ENCODE measurements around the gene TMEM131. TPM values are rescaled to one million over a fixed set of nuclear protein-coding genes. Genes with fewer than 3 reads are reported as not detected.
"Not testable (repeated sequence)": the region's sequence is repeated elsewhere in the genome, so short reads cannot be mapped to it uniquely, and the experiment has no call there.

The TMEM131 gene
- total RNA-seq, 2 donors from 2014 or later: 20.7 to 21.8 TPM

GRCh38 chr2:97861177-97861576 lies 134.6 kb downstream of the TMEM131 start:
- no peak for TF ChIP-seq CTCF (IDR thresholded peaks at IDR 0.05)
- DNase-seq (ENCODE audit: low spot score): no peak
- no peaks in the 10 kb centered on the region for H3K36me3 ChIP-seq
- no peaks in the 10 kb centered on the region for H3K4me1 ChIP-seq
- peaks cover 0 to 5% of the 10 kb centered on the region in 2 donors for H3K9me3 ChIP-seq
- no peaks in the 10 kb centered on the region for H3K27me3 ChIP-seq
- no peak overlapping the region for H3K27ac ChIP-seq
- no peak overlapping the region for H3K4me3 ChIP-seq

DNA sequence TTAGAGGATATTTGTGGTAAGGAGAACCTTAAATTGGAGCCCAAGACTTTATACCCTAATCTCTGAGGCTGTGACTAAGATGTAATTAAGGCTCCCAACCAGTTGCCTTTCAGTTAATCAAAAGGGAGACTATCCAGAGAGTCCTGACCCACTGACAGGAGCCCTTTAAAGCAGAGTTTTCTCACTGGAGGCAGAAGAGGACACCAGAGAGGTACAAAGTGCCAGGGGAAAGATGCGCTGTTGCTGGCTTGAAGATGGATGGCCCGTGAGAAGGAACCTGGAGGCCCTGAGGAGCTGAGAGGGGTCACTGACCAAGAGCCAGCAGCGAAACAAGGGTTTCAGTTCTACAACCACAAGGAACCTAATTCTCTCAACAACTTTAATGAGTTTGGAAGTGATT lies 137.3 kb downstream of the TMEM131 start:
- DNase-seq (ENCODE audit: low spot score): no peak
- Histone ChIP-seq H3K4me3 (no peak overlapping the region), H3K27ac (no peak overlapping the region), H3K9me3 (peaks cover 0 to 5% of the 10 kb centered on the region in 2 donors), H3K27me3 (no peaks in the 10 kb centered on the region), H3K36me3 (no peaks in the 10 kb centered on the region), H3K4me1 (no peaks in the 10 kb centered on the region)
- no peak for TF ChIP-seq CTCF (IDR thresholded peaks at IDR 0.05)

DNA sequence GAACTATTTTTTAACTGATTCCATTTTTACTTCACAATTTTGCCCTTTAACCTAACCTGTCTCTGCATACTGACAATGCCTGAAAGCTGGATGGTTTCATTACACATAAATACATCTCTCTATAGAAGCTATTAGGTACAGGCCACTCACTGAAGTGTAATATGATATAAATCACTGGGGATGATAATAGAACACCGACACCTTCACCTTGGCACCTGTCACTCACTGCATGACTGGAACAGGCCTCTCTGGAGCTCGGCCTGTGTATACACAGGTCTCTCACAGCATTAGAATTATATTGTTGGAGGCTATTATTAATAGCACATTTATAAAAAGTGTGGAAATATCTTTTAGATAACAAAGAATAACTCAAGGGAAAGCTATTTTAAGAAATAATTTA lies 138.2 kb downstream of the TMEM131 start:
- no peak for TF ChIP-seq CTCF (IDR thresholded peaks at IDR 0.05)
- Histone ChIP-seq H3K4me3 (no peak overlapping the region), H3K4me1 (no peaks in the 10 kb centered on the region), H3K27me3 (no peaks in the 10 kb centered on the region), H3K36me3 (no peaks in the 10 kb centered on the region), H3K27ac (no peak overlapping the region), H3K9me3 (peaks cover 0 to 3% of the 10 kb centered on the region in 2 donors)
- DNase-seq (ENCODE audit: low spot score): no peak

DNA sequence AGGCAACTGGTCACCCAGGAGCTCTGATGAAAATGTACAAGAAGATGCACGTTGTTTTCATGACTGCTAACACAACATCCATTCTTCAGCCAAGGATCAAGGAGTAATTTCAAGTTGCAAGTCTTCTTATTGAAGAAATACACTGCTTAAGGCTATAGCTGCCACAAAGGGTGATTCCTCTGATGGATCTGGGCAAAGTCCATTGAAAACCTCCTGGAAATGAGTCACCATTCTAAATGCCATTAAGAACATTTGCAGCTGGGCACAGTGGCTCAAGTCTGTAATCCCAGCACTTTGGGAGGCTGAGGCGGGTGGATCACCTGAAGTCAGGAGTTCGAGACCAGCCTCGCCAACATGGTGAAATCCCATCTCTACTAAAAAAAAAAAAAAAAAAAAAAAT lies 142.7 kb downstream of the TMEM131 start:
- not testable (repeated sequence) for H3K36me3 ChIP-seq; H3K4me3 ChIP-seq; DNase-seq (ENCODE audit: low spot score); H3K4me1 ChIP-seq; H3K27ac ChIP-seq; H3K9me3 ChIP-seq; H3K27me3 ChIP-seq

- no peaks in the 10 kb centered on the region for H3K36me3 ChIP-seq
These were observed 144.6 kb downstream of the TMEM131 start for GRCh38 chr2:97851172-97851571.

DNA sequence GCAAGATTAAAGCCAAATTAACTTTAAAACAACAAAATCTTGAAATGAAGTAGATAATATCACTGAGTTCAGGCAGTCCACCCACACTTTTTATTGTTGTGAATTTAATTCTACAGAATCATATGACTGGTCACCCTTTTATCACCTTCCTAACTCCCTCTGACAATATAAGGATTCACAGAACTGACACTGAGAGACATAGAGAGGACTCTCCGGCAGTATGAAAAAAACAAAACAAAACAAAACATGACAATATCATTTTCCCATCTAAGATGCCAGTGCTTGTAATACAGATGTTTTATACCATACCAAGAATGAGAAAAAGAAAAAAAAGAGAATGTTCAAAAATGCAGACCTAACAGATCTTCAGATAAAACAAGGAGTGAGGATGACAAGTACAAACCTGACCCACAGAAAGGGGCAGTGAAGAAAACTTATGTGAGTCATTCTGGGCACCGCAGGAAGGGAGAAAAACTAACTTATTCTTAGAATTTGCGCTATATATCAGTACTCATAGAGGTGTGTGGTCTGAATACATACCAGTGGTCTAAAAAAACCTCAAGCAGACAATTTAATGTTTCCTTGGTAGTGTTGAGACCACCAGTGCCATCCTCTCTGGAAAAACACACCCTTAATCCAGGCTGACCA lies 145.7 kb downstream of the TMEM131 start:
- no peaks in the 10 kb centered on the region for H3K9me3 ChIP-seq
- H3K4me3 ChIP-seq: no peak overlapping the region
- no peaks in the 10 kb centered on the region for H3K36me3 ChIP-seq
- no peaks in the 10 kb centered on the region for H3K4me1 ChIP-seq
- no peaks in the 10 kb centered on the region for H3K27me3 ChIP-seq
- H3K27ac ChIP-seq: no peak overlapping the region
- no peak for DNase-seq (ENCODE audit: low spot score)
- TF ChIP-seq CTCF (IDR thresholded peaks at IDR 0.05): no peak

More at GRCh38 chr2:97851172-97851571, 144.6 kb downstream of the TMEM131 start:
- no peaks in the 10 kb centered on the region for H3K4me1 ChIP-seq
- no peak for DNase-seq (ENCODE audit: low spot score)
- no peak overlapping the region for H3K4me3 ChIP-seq
- no peaks in the 10 kb centered on the region for H3K9me3 ChIP-seq
- no peaks in the 10 kb centered on the region for H3K27me3 ChIP-seq
- no peak overlapping the region for H3K27ac ChIP-seq
- TF ChIP-seq CTCF (IDR thresholded peaks at IDR 0.05): no peak
